ENCODE results near the gene HBS1L. TPM values are rescaled to one million over a fixed set of nuclear protein-coding genes. Genes with fewer than 3 reads are reported as not detected.

Gene HBS1L
- total and polyA plus RNA-seq, 4 donors, result 32.7 to 89.0 (median 52.2) TPM

DNA sequence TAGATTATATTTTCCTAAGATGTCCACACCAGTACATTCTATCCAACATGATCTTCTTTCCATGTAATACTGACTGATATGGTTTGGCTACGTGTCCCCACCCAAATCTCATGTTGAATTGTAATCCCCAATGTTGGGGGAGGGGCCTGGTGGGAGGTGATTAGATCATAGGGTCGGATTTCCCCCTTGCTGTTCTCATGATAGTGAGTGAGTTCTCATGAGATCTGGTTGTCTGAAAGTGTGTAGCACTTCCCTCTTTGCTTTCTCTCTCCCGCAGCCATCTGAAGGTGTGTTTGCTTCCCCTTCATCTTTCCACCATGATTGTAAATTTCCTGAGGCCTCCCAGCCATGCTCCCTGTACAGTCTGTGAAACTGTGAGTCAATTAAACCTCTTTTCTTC is 12.2 kb upstream of the HBS1L start:
- Histone ChIP-seq H3K36me3 (ENCODE audit: control insufficient read depth in 4 of 4, insufficient read depth in 3 of 4, low read depth in 1 of 4, low read length in 3 of 4) (no peaks in the 10 kb centered on the region), H3K4me3 (ENCODE audit: low read depth in 1 of 3, low read length in 3 of 3) (no peak overlapping the region), H3K27me3 (ENCODE audit: control insufficient read depth in 4 of 4, insufficient read depth in 4 of 4, low read length in 3 of 4) (no peaks in the 10 kb centered on the region), H3K4me1 (ENCODE audit: control insufficient read depth in 4 of 4, insufficient read depth in 4 of 4, low read length in 3 of 4) (no peaks in the 10 kb centered on the region), H3K27ac (ENCODE audit: low read depth in 1 of 2, low read length in 2 of 2) (no peak overlapping the region), H3K9me3 (ENCODE audit: control insufficient read depth in 4 of 4, low read length in 3 of 4) (no peaks in the 10 kb centered on the region), H3K9ac (ENCODE audit: low read depth in 1 of 2, low read length in 2 of 2) (no peak overlapping the region)
- DNase-seq (ENCODE audit: low spot score), result no peak
- 74% methylated on average over 3 of the region's 3 CpGs for WGBS
- TF ChIP-seq TAF1 (conservative IDR thresholded peaks at IDR 0.05) (no peak), FOXA1 (IDR thresholded peaks at IDR 0.05) (no peak), FOXA2 (IDR thresholded peaks at IDR 0.05) (no peak), NR2F2 (IDR thresholded peaks at IDR 0.05) (no peak)
- TF ChIP-seq, protein P1, sequence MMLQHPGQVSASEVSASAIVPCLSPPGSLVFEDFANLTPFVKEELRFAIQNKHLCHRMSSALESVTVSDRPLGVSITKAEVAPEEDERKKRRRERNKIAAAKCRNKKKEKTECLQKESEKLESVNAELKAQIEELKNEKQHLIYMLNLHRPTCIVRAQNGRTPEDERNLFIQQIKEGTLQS (IDR thresholded peaks at IDR 0.05), result no peak
- TF ChIP-seq, protein P2, sequence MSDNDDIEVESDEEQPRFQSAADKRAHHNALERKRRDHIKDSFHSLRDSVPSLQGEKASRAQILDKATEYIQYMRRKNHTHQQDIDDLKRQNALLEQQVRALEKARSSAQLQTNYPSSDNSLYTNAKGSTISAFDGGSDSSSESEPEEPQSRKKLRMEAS (IDR thresholded peaks at IDR 0.05), result no peak

DNA sequence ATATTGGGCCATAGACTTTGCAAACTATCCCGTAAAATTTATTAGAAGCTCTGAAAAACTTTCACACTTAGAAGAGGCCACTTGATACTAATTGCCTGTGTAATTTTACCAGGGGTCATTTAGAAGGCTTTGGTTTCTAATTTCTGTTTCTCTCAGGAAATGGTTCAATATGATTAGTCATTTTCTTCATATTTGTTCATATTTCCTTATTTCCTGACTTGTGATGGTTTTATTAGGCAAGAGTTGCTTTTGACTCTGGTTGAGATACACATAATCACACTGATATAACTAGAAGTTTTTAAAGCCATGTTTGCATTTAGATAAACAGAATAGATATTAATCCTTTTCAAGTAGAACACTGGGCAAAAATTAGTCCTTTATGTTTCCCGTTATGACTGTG is 11.8 kb upstream of the HBS1L start:
- WGBS, result 85% methylated on average over 2 of the region's 2 CpGs
- Histone ChIP-seq H3K9ac (ENCODE audit: low read depth in 1 of 2, low read length in 2 of 2) (no peak overlapping the region), H3K27ac (ENCODE audit: low read depth in 1 of 2, low read length in 2 of 2) (no peak overlapping the region), H3K9me3 (ENCODE audit: control insufficient read depth in 4 of 4, low read length in 3 of 4) (no peaks in the 10 kb centered on the region), H3K4me3 (ENCODE audit: low read depth in 1 of 3, low read length in 3 of 3) (no peak overlapping the region), H3K36me3 (ENCODE audit: control insufficient read depth in 4 of 4, insufficient read depth in 3 of 4, low read depth in 1 of 4, low read length in 3 of 4) (no peaks in the 10 kb centered on the region), H3K27me3 (ENCODE audit: control insufficient read depth in 4 of 4, insufficient read depth in 4 of 4, low read length in 3 of 4) (no peaks in the 10 kb centered on the region), H3K4me1 (ENCODE audit: control insufficient read depth in 4 of 4, insufficient read depth in 4 of 4, low read length in 3 of 4) (no peaks in the 10 kb centered on the region)
- no peak for DNase-seq (ENCODE audit: low spot score)
- no peak for TF ChIP-seq EGR1 (IDR thresholded peaks at IDR 0.05; ENCODE audit: low read depth in 2 of 2)
- no peak for TF ChIP-seq RXRA (IDR thresholded peaks at IDR 0.05)

DNA sequence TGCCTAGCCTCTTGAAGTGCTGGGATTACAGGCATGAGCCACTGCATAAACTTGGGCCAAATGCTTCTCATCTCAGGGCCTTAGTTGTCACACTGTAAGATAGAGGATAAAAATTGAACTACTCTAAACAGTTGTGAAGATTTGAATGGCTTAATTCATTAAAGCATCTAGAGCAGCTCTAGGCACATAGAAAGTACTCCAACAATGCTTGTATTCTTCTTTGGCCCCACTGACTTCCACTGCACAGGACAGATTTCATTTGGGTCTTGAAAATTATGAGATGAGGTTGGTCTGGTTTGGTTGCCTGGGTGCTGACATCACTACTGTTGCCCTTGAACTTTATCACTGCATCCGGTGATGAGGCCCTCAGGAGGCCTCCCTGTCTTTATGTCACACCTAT is 10.0 kb upstream of the HBS1L start:
- whole genome bisulfite sequencing, result 80% methylated on average over 1 of the region's 1 CpG

More for the DNA sequence above, 10.0 kb upstream of the HBS1L start:
- Histone ChIP-seq H3K27me3 (ENCODE audit: control insufficient read depth in 4 of 4, insufficient read depth in 4 of 4, low read length in 3 of 4) (no peaks in the 10 kb centered on the region), H3K9ac (ENCODE audit: low read depth in 1 of 2, low read length in 2 of 2) (no peak overlapping the region), H3K9me3 (ENCODE audit: control insufficient read depth in 4 of 4, low read length in 3 of 4) (no peaks in the 10 kb centered on the region), H3K27ac (ENCODE audit: low read depth in 1 of 2, low read length in 2 of 2) (no peak overlapping the region), H3K4me1 (ENCODE audit: control insufficient read depth in 4 of 4, insufficient read depth in 4 of 4, low read length in 3 of 4) (no peaks in the 10 kb centered on the region), H3K4me3 (ENCODE audit: low read depth in 1 of 3, low read length in 3 of 3) (no peak overlapping the region), H3K36me3 (ENCODE audit: control insufficient read depth in 4 of 4, insufficient read depth in 3 of 4, low read depth in 1 of 4, low read length in 3 of 4) (no peaks in the 10 kb centered on the region)
- DNase-seq (ENCODE audit: low spot score), result no peak
- TF ChIP-seq, protein P1 (IDR thresholded peaks at IDR 0.05), result no peak
- TF ChIP-seq YY1 (IDR thresholded peaks at IDR 0.05) (no peak), FOXA1 (IDR thresholded peaks at IDR 0.05) (no peak), HNF4A (conservative IDR thresholded peaks at IDR 0.05) (no peak), FOXA2 (IDR thresholded peaks at IDR 0.05) (no peak), JUND (IDR thresholded peaks at IDR 0.05) (no peak), GABPA (IDR thresholded peaks at IDR 0.05 in 1 of 2, conservative IDR thresholded peaks at IDR 0.05 in 1 of 2) (no peak), NR2F2 (IDR thresholded peaks at IDR 0.05) (no peak), RXRA (IDR thresholded peaks at IDR 0.05) (no peak), RAD21 (IDR thresholded peaks at IDR 0.05) (no peak), TAF1 (conservative IDR thresholded peaks at IDR 0.05) (no peak), SP1 (IDR thresholded peaks at IDR 0.05) (no peak), HNF4G (IDR thresholded peaks at IDR 0.05) (no peak)
- TF ChIP-seq, protein P3, sequence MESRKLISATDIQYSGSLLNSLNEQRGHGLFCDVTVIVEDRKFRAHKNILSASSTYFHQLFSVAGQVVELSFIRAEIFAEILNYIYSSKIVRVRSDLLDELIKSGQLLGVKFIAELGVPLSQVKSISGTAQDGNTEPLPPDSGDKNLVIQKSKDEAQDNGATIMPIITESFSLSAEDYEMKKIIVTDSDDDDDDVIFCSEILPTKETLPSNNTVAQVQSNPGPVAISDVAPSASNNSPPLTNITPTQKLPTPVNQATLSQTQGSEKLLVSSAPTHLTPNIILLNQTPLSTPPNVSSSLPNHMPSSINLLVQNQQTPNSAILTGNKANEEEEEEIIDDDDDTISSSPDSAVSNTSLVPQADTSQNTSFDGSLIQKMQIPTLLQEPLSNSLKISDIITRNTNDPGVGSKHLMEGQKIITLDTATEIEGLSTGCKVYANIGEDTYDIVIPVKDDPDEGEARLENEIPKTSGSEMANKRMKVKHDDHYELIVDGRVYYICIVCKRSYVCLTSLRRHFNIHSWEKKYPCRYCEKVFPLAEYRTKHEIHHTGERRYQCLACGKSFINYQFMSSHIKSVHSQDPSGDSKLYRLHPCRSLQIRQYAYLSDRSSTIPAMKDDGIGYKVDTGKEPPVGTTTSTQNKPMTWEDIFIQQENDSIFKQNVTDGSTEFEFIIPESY (IDR thresholded peaks at IDR 0.05), result no peak
- TF ChIP-seq, protein P4, sequence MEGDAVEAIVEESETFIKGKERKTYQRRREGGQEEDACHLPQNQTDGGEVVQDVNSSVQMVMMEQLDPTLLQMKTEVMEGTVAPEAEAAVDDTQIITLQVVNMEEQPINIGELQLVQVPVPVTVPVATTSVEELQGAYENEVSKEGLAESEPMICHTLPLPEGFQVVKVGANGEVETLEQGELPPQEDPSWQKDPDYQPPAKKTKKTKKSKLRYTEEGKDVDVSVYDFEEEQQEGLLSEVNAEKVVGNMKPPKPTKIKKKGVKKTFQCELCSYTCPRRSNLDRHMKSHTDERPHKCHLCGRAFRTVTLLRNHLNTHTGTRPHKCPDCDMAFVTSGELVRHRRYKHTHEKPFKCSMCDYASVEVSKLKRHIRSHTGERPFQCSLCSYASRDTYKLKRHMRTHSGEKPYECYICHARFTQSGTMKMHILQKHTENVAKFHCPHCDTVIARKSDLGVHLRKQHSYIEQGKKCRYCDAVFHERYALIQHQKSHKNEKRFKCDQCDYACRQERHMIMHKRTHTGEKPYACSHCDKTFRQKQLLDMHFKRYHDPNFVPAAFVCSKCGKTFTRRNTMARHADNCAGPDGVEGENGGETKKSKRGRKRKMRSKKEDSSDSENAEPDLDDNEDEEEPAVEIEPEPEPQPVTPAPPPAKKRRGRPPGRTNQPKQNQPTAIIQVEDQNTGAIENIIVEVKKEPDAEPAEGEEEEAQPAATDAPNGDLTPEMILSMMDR (IDR thresholded peaks at IDR 0.05; ENCODE audit: low read depth, low read length, missing input control), result no peak
- TF ChIP-seq, protein P5, sequence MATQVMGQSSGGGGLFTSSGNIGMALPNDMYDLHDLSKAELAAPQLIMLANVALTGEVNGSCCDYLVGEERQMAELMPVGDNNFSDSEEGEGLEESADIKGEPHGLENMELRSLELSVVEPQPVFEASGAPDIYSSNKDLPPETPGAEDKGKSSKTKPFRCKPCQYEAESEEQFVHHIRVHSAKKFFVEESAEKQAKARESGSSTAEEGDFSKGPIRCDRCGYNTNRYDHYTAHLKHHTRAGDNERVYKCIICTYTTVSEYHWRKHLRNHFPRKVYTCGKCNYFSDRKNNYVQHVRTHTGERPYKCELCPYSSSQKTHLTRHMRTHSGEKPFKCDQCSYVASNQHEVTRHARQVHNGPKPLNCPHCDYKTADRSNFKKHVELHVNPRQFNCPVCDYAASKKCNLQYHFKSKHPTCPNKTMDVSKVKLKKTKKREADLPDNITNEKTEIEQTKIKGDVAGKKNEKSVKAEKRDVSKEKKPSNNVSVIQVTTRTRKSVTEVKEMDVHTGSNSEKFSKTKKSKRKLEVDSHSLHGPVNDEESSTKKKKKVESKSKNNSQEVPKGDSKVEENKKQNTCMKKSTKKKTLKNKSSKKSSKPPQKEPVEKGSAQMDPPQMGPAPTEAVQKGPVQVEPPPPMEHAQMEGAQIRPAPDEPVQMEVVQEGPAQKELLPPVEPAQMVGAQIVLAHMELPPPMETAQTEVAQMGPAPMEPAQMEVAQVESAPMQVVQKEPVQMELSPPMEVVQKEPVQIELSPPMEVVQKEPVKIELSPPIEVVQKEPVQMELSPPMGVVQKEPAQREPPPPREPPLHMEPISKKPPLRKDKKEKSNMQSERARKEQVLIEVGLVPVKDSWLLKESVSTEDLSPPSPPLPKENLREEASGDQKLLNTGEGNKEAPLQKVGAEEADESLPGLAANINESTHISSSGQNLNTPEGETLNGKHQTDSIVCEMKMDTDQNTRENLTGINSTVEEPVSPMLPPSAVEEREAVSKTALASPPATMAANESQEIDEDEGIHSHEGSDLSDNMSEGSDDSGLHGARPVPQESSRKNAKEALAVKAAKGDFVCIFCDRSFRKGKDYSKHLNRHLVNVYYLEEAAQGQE (IDR thresholded peaks at IDR 0.05), result no peak
- TF ChIP-seq, protein P2 (IDR thresholded peaks at IDR 0.05), result no peak

Measured in liver (tissue), 9 donors.